HG02970 (cell line): Measurements from ENCODE around the gene TP53RK.

Experiments
- ATAC-seq: cut with Tn5 transposase; IDR thresholded peaks from one replicate; pipeline ENCODE4 v1.9.1; 2021; ENCODE audit warnings: mild to moderate bottlenecking, moderate library complexity, moderate number of reproducible peaks; ENCODE audit not compliant: unreplicated experiment, low FRiP score

The TP53RK gene

DNA sequence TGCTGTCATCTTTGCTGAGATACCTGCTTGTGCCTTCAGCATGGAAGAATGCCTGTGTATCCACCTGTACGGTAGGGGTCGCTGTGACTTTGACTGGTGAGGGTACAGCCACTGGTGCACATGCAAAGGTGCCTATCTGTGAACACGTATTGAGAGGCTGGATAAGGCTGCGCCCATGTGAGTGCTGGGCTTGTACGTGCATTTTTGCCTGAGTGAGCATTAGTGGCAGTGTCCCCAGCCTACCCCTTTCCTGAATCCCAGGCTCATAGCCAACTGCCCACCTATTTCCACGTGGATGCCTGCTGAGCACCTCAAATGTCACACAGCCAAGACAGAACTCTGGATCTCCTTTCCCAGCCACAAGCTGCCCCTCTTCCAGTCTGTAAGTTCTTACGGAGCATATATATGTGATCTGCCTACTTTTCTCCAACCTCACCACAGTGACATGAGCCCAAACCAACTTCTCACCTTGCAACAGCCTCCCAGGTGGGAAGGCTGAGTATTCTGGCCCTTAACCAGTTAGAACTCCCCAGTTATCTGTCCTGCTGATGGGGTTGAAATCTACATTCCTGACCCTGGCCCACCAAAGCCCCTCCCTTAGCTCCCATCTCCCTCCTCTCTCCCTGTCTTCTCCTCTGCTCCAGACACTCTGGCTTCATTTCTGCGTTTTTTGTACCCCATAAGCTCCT is 19.1 kb upstream of the TP53RK start:
- no peak for ATAC-seq

DNA sequence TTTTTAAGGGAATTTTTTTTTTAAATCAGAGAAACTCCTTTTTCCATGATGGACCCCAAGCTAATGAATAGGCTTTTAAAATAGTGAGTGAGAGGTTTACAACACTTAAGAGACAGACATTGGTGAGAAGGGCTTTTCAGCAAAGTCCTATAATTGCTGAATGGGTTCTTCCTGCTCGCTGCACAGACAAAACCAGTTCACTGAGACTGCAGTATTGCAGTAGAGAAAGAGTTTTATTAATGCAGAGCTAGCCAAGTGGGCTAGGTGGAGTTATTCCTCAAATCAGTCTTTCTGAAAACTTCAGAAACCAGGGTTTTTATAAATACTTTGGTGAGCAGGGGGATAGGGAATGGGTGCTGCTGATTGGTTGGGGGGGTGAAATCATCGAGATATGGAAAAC is 17.0 kb upstream of the TP53RK start:
- no peak for ATAC-seq

DNA sequence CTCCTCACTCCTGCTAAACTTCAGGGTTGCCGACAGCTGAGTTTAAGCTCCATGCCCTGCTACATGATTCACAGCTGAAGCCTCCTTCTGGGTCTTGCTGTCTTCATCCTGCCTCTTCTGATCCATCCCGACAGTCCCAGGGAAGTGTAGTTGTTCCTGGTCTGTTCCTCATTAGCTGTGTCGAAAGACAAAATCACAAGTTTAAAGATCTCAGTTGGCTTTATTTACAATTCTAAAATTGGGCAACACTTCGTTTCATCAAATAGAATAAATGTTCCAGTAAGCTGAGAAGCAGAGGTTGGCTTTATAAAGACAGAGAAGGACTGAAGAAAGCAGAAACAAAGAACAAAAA is 16.1 kb upstream of the TP53RK start:
- ATAC-seq, result no peak

DNA sequence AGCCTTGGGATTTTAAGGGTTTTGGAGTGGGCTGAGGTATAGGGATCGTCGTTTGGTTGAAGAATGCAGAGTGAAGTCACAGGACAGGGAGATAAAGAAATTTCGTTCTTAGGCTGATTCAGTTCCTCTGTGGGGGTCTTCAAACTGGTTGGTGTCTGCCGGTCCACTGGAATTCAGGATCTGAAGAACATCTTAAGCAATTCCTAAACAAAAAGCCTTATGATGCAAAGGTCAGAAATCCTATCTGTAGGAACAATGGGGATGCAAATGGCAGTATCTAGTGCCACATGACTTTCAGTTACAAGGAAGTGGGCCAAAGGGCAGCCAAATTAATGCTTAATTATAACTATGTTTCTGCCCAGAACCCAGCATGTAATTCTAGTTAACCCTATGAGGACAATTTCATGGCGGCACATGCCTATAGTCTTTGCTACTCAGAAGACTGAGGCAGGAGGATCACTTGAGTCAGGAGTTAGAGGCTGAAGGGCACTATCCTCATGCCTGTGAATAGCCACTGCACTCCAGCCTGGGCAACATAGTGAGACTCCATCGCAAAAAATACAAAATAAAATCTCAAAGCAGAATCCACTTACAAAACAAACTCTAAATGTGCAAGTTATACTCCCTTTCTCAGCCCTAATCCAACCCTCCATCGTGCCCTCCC is 15.6 kb upstream of the TP53RK start:
- ATAC-seq, result no peak

- no peak for ATAC-seq
Observed at GRCh38 chr20:46703435-46703834, 14.2 kb upstream of the TP53RK start.

- ATAC-seq, result no peak
Observed at GRCh38 chr20:46702447-46703203, 13.4 kb upstream of the TP53RK start.

DNA sequence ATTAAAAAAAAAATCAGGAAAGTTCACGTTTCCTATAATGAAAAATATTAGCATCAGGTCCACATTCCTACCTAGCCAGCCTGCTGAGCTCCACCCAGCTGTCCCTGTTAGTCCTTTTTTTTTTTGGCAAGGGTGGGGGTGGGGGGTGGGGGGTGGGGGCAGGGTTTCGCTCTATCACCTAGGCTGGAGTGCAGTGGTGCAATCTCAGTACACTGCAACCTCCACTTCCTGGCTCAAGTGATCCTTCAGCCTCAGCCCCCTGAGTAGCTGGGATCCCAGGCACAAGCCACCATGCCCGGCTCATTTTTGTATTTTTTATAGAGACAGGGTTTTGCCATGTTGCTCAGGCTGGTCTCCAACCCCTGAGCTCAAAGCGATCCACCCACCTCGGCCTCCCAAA is 12.7 kb upstream of the TP53RK start:
- ATAC-seq, result no peak

DNA sequence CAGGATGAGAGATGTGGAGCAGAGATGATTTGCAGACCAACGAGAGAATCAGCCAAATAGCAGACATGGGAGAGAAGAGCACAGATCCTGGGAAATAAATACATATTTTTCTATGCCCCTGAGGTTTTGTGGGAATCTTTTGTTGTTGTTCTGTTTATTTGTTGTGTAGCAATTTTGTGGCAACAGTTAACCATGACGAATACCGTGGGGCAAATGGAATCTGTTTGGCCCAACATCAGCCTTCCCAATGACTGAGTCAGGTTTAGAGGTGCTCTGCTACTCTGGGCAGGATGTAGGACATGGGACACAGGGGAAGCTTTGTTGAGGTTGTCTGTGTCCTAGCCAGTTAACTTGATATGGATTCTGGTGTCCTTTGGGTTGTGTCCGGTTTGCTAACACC is 12.3 kb upstream of the TP53RK start:
- no peak for ATAC-seq

GRCh38 chr20:46701057-46701456 is 11.8 kb upstream of the TP53RK start:
- no peak for ATAC-seq

GRCh38 chr20:46700481-46700880 is 11.2 kb upstream of the TP53RK start:
- ATAC-seq, result no peak

DNA sequence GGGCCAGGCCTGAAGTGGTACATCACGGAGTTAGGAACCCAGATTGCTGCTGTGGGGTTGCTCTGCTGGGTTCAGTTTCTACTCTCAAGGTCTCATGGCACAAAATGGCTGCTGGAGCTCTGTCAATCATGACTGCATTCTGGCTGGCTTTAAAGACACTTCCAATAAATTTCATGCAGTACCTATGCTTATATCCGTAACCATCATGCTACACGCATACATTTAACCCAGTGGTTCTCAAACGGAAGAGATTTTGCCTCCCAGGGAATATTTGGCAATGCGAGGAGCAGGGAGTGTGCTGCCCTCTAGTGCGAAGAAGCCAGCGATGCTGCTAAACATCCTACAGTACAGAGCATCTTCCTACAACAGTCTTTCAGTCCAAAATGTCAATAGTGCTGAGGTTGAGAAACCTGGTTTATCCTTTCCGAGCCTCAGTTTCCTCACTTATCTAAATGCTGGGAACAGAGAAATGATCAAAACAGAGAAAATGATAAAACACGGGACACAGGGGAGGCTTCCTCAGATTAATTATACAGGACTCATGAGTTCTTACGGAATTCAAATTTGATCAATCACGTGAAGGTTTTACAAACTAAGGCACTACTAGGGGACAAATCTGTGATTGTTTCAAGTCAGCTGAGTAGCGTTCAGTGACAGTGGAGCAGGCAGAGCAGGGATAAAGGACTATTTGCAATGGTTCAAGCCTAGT is 10.6 kb upstream of the TP53RK start:
- no peak for ATAC-seq

DNA sequence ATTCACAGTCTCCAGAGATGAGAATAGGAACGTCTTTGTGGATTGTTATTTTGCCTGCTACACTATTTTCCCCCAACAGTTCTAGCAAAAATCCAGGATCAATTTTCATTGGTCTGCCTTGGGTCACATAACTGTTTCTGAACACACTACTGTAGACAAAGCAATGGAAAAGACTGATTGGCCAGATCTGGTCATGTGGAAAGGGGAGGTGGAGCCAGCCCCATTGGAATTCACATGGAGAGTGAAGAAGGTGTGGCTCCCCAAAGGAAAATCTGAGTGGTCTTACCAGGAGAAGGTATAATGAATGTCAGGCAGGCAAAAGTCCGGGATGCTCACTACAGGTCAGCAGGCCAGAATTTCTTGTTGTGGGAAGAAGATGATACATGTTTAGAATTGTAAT is 9.5 kb upstream of the TP53RK start:
- ATAC-seq, result no peak

- no peak for ATAC-seq
Observed at GRCh38 chr20:46696791-46697279, 7.6 kb upstream of the TP53RK start.

GRCh38 chr20:46695892-46696291 is 6.6 kb upstream of the TP53RK start:
- ATAC-seq, result no peak

DNA sequence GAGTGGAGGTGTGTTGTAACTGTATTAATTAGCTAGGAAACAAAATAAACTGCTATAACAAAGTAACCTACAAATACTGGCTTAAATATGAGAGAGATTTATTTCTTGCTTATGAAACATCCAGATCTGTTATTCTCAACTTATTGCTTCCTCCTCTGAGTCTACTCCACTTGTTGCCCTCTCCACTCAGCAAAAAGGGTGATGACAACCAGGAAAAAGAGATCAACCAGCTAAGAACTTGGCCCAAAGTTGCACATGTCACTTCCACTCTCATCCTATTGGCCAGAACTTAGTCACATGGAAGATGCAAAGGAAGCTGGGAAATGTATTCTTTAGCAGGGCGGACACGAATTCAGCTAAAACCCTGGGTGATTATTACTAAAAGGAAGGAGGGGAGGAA is 5.2 kb upstream of the TP53RK start:
- no peak for ATAC-seq

DNA sequence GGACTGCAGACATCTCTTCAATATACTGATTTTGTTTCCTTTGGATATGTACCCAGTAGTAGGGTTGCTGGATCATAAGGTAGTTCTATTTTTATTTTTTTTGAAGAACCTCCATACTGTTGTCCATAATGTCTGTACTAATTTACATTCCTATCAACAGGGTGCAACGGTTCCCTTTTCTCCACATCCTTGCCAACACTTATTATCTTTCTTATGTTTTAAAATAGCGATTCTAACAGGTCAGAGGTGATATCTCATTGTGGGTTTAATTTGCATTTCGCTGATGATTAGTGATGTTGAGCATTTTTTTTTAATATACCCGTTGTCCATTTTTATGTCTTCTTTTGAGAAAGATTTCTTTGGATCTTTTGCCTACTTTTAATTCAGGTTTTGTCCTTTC is 2.0 kb upstream of the TP53RK start:
- ATAC-seq, result no peak

DNA sequence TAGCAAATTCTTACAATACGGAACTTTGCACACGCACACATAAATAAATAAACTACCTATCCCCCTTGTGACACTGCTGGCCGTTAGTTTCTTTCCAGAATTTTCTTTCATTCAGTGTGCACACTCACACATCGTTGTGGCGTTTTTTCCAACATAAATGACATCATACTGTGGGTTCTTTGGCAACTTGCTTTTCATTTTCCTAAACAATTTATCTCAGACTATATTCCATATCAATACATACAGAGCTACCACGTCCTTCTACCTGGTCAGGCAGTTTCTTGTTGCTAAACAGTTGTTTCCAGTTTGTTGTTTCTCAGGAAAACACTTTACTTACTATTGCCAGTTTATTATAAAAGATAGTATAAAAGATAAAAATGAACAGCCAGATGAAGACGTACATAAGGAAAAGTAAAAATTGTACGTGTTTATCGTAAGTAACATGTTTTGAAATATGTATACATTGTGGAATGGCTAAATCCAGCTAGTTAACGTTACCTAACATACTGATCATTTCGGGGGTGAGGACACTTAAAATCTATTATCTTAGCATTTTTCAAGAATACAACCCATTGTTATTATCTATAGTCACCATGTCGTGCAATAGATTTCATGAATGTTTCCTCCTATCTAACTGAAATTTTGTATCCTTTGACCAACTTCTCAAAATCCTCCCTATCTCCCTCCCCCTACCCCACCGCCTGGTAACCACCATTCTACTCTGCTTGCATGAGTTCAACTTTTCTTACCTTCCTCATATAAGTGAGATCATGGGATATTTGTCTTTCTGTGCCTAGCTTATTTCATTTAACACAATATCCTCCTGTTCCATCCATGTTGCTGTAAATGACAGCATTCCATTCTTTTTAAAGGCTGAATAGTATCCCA is 1.2 kb upstream of the TP53RK start:
- ATAC-seq, result no peak

DNA sequence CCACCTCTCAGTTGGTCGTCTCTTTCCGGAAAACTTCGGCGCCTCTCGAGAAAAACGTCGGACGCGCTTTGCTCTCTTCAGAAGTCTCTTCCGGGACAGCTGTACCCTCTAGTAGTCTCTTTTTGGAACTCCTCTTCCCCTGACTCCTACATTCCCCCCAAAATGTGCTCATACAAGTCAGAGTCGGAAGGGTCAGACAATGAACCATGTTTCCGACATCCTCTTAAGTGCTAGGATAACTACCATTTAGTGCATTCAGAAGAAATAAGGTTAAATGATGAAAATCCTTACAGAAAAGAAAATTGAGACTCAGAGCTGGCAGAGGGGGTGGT is 476 bp upstream of the TP53RK start:
- no peak for ATAC-seq

GRCh38 chr20:46688151-46689081 is 828 bp downstream of the TP53RK start:
- no peak for ATAC-seq
